HG03378 (cell line): ENCODE results near the gene PSMA4.
A peak's percentile ranks its signal among the peaks of the same experiment; 100 is the strongest.
"Not testable (repeated sequence)": the region's sequence is repeated elsewhere in the genome, so short reads cannot be mapped to it uniquely, and the experiment has no call there.

Source experiments
- ATAC-seq: cut with Tn5 transposase; IDR thresholded peaks from one replicate; pipeline ENCODE4 v1.9.1; 2021; ENCODE audit warnings: mild to moderate bottlenecking, moderate library complexity; ENCODE audit not compliant: unreplicated experiment

The PSMA4 gene

DNA sequence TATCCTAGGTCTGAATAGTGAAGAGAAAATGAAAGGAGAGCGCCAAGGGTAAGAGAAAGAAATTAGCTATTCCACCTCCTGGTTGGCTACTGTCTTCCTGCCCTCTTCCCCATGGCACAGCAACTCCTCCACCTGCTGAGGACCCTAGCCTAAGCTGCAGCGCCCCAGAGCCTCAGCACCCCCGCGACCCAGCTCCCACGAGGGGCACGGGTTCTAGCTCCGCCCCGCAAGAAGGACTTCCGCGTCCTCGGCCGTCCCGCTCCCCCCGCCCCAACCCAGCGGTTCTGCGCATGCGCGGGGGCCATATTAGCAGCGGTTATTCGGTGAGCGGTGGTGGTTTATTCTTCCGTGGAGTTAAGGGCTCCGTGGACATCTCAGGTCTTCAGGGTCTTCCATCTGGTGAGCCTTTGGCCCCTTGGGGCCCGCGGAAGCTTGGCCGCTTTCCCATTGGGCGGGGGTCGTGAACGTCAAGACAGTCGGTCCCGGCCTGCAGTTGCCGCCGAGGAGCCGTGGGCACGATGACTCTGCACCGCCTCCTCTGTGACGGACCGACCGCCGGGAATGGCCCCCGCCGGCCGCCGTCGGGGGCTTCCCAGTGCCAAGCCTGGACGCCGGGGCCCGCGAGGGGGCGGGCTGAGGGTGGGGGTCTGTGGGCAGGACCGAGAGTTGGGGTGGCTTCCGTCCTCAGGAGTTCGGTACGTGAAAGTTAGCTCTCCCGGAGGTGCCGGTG, at the start of gene PSMA4:
PSMA4 (plus strand) TSS at position 304 of the 730 bp plus-strand sequence. CDS start 1,484 bp downstream, outside the sequence.
- ATAC-seq, result peak; percentile 59

DNA sequence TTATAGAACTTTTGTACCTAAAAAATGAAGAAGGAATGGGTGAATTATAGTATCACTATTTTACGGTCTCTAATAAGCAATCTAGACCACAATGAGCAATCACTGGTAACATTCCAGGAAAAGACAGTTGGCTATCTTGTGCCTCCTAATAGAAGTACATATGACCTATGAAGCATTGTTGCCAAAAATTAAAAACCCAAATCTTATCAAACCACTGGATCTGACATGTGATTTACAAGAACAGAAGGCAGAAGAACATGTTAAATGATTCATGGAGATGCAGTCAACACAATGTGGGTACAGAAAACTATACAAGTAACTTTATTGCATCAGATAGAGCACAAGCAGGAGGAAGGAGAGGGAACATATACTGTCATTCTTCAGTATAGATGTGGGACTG, 47.4 kb upstream of the PSMA4 start:
- ATAC-seq, result no peak

DNA sequence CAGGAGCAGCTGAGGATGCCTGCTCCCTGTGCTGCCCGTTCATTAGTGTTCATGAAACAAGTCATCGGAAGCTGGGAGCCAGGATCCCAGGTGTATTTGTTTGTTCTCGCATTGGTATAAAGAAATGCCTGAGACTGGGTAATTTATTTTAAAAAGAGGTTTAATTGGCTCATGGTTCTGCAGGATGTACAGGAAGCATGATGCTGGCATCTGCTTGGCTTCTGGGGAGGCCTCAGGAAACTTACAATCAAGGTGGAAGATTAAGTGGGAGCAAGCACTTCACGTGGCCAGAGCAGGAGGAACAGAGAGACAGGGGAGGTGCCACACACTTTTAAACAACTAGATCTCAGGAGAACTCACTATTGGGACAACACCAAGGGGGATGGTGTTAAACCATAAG, 38.4 kb upstream of the PSMA4 start:
- no peak for ATAC-seq

DNA sequence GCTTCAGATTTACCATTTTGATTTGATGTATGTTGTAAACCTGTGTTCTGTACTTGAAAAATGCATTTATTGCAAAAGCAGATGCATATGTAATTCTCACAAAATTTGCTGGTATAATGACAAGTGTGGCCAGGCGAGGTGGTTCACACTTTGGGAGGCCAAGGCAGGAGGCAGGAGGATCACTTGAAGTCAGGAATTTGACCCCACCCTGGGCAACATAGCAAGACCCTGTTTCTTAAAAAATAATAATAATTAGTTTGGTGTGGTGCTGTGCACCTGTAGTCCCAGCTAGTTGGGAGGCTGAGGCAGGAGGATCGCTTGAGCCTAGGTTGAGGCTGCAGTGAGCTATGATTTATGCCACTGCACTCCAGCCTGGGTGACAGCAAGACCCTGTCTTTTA, 37.6 kb upstream of the PSMA4 start:
- no peak for ATAC-seq

DNA sequence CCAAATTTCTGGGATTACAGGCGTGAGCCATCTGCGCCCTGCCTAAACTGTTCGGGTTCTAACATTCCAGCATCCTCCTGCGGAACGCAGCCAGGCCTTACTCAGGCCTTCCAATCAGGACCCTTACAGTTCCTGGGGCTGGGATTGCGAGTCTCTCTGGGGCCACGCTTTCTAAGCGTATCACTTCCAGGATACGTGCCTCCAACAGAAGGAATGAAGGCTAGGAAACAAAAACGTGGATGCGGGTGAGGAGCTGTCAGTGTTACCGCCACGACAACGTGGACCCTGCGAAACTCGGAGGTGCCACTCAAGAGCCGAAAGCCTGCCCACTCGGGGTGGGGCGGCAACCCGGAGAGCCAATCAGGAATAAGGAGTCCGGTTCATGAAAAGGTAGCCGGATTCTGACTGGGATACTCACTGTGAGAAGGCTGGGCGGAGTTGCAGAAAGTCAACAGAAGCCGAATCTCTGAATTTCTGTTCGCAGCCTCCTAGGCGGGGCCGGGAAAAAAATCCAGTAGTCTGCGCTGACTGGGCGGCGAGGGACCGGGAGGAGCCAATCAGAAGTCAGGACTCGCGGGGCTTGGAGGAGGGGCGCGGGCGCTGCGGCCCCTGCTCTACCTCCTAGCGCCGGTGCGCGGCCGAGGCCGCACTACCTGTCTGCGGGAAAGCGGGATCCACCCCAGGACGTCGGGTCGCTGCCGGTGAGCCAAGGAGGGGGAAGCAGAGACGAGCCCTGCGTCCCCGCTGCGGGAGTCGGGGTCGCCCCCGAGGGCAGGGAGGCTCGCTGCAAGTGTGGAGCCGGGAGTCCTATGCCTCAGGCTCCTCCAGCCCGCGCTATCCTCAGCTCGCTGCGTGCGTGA, 33.0 kb upstream of the PSMA4 start, which contains the start of gene HYKK:
HYKK (plus strand) TSS at position 607 of the 860 bp plus-strand sequence. CDS start 5,512 bp downstream, outside the sequence.
- peak; percentile 72 for ATAC-seq

DNA sequence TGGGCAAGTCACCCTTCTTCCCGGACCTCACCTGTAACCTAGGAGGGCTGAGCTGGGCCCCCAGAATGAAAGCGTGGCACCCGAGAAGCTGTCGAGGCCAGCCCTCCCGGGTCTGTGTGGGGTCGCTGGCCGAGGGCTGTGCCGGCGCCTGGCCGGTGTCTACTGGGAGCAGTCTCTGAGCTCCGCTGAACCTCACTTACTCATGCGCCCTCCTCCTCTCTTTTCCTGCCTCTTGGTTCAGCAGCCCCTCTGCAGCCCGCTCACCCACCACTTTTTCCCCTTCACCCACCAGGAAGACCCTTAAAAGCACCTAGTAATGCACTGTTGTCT, 32.4 kb upstream of the PSMA4 start:
- no peak for ATAC-seq

DNA sequence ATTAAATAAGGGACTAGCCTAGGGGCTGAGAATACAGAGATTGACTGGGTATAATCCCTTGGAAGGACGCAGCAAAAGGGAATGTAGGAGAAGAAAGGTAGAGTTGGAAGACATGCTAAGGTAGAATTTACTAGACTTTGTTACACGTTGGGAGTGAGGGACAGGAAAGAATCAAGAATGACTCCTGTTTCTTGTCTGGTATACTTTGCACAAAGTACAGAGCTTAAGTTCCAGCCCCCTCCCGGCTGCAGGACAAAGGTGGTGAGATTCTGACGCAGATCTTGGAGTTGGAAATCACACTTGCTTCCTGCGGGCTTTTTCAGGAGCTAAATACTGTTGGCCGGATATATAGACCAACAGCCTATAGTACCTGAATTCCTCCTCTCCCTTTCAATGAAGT, 32.0 kb upstream of the PSMA4 start:
- ATAC-seq, result no peak

DNA sequence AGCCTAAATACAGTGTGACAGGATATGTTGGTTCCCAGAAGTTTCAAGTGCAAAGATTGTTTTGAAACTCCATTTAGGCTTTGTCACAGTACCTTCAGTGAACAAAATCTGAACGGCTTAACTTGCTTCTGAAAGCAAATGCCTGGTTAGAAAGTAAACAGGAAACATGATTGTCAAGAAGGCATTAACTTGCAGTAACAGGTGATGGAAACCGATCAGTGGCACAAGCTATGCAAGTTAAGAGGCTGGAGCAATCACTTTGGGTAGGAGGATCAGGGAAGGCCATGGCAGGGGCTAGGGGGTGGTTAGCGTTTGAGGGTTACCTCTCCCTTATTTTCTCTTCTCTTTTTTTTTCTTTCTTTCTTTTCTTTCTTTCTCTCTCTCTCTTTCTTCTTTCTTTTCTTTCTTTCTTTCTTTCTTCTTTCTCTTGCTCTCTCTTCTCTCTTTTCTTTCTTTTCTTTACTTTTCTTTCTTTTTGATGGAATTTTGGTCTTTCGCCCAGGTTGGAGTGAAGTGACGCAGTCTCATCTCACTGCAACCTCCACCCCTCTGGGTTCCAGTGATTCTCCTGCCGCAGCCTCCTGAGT, 30.4 kb upstream of the PSMA4 start:
- no peak for ATAC-seq

DNA sequence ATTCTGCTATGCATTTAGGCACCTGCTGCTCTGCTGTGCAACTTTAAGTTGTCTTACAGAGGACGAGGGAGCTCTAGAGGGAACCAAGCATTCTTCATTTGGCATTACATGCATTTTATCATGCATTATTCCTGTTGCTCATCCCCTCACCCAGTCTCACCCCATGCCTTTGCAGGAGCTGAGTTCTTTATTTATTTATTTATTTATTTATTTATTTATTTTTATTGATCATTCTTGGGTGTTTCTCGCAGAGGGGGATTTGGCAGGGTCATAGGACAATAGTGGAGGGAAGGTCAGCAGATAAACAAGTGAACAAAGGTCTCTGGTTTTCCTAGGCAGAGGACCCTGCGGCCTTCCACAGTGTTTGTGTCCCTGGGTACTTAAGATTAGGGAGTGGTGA, 20.2 kb upstream of the PSMA4 start:
- ATAC-seq, result not testable (repeated sequence)

DNA sequence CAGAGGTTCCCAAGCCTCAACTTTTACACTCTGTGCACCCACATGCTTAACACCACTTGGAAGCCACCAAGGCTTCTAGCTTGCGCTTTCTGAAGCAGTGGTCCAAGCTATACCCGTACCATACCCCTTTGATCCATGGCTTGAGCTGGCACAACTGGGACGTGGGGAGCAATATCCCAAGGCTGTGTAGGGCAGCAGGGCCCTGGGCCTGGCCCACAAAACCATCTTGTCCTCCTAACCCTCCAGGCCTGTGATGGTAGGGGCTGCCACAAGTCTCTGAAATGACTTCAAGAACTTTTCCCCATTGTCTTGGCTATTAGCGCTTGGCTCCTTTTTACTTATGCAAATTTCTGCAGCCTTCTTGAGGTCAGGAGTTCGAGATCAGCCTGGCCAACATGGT, 16.0 kb upstream of the PSMA4 start:
- ATAC-seq, result no peak

DNA sequence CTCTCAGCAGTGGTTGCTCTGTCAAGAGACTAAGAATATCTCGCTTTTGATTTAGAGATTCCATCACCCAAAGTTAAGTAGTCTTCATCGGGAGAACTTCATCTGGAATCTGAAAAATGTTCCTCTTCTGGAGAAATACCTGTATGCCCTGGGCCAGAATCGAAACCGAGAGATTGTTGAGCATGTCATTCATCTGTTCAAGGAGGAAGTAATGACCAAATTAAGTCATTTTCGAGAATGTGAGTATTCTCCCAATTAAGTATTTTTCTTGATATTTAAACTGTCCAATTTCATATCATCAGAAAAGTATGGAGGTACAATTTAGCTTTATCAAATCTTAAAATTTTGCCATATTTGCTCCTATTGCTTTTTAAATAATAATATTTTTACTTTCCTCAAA, 12.9 kb upstream of the PSMA4 start:
- no peak for ATAC-seq

DNA sequence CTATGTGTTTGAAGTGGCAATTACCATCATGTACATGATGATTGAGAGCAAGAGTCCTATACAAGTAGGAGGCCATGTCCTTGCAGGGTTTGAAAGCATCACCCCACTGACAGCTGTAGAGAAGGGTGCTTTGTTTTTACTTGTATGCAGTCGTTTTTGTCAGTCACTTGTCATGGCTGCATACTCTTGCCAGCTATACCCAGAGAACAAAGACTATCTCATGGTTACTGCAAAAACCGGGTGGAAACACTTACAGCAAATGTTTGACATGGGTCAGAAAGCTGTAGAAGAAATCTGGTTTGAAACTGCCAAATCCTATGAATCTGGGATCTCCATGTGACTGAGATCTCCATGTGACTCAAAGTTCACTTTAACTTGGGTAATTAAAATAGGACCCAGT, 6.9 kb upstream of the PSMA4 start:
- no peak for ATAC-seq

DNA sequence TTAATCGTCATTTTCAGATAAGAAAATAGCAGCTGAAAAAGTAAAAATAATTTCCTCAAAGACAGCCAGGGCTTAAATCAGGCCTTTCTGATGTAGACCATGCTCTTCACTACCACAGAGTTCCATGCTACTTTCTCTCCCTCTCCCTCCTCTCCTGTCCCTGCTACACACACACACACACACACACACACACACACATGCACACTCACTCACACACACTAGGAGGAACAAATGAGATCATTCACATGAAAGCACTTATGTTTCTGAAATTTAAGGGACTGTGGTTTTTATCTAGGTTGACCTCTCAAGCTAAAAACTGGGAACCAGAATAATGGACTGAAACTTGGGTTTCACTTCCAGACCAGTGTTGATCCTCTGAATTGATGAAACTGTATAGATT, 4.1 kb upstream of the PSMA4 start:
- ATAC-seq, result no peak

DNA sequence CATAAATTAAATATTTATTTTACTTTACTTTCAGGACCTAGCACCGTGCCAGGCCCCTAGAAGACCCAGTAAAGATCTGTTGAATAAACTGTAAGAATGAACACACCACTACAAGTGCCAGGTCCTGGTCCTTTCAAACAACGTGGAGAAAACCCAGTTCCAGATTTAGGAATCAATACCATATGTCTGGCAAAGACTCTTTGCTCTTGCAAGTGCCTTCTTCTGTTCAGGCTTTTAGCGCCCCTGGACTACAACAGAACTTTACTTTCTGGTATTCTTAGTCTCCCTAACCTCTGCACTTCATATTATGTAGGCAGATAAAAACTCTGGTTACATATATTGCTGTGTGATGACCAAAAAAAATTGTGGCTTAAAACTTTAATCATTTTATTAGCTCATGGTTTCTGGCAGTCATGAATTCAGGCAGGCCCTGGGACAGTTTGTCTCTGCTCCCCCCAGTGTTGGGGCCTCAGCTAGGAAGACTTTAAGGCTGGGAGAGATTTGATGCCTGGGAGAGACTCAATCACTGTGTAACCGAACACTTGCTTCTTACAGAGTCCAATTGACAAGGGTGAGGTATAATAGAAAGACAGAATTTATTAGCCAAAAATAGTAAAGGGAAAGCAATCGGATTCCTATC, 2.9 kb upstream of the PSMA4 start:
- no peak for ATAC-seq

DNA sequence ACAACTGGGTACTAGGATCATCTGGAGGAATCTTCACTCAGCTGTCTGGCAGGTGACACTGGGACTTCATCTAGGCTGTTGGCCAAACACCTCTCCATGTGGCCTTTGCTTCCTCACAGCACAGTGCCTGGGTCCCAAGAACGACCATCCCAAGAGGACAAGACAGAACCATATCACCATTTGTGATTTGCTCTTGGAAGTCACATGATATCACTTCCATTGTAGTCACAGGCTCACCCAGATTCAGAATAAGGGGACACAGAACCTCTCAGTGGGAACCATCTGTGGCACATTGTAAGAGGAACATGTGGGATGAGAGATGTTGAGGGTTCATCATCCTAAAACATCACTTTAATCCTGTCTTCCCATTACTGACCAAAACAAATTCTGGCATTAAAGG, 1.9 kb upstream of the PSMA4 start:
- ATAC-seq, result no peak

DNA sequence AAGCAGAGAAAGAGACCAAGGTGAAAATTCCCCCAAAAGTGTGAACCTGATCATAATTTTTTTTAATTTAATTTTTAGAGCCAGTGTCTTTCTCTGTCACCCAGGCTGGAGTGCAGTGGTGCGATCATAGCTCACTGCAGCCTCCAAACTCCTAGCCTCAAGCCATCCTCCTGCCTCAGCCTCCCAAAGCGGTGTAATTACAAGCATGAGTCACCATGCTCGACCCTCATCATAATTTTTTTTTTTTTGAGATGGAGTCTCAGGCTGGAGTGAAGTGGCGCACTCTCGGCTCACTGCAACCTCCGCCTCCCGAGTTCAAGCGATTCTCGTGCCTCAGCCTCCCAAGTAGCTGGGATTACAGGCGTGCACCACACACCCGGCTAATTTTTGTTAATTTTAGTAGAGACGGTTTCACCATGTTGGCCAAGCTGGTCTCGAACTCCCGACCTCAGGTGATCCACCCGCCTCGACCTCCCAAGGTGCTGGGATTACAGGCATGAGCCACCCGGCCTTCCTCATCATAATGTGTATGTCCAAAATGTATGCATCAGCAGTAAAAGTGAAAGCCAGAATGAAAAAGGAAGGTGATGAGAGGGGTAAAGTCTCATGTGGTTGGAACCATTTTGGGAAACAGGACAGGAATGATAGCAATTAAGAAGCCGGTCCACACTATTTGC, 642 bp upstream of the PSMA4 start:
- ATAC-seq, result not testable (repeated sequence)

DNA sequence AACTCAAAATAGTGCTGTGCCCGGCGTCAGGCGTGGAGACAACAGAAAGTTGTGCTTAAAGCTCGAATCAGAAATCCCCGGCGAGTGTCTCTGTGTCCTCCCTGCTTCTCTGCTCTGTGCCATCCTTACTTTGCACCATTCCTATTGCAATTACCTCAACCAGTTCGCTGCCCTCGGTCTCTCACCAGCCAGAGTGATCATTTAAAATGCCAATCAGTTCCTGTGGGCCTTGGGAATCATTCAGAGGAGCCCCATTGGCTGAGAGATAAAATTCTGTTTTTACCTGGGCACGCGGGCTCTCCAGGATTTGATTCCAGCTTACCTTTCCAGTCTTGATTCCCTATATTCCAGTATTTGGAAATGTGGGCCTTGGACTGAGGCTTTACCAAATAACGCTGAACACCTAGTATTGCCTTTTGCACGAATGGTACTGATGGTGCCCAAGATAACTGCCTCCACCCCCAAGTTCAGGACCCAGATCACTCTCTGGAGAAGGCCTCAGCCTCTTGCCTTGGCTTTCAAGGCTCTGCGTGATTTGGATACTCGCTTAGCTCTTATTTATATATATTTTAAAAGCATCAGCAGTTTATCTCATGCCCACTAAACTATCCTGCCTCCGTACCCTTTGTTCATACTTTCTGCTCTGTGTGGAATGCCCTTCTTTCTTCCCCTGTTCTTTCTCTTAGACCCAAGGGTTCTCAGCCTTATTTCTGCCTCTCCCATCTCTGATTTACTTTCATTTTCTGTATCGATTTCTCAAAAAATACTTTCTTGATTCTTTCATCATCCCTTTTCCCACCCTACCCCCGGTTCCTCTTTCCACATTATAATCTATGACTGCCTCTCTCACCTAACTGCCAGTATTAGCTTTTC, 863 bp downstream of the PSMA4 start:
- ATAC-seq, result no peak

DNA sequence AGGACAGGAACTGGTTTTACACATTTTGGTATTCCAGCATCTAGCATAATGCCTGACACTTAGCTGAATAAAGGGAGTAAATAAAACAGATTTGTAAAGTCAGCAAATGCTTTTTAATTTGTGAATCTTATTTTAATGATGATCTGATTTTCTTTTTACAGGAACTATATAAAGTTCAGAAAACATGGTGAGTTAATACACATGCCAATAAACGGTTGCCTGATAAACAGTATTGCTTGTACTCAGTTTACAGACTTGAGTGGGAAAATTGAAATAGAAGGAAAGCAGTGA, 1.4 kb downstream of the PSMA4 start:
- ATAC-seq, result no peak

DNA sequence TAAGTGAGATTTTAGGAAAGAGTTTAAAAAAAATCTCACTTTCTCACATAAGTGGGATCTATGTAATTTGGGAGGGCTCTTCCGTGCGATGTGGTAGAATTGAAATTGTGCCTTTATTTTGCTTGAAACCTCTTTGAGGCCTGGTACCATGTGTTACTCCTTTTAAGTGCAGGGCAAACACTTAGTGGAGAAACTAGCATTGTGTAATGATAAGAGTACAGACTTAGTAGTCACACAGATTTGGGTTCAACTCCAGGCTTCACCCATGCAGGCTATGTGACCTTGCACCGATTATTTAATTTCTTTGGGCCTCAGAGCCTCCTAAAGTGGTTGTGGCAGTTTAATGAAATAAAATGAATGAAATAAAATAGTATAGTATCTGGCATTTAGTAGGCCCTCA, 2.4 kb downstream of the PSMA4 start:
- ATAC-seq, result no peak

DNA sequence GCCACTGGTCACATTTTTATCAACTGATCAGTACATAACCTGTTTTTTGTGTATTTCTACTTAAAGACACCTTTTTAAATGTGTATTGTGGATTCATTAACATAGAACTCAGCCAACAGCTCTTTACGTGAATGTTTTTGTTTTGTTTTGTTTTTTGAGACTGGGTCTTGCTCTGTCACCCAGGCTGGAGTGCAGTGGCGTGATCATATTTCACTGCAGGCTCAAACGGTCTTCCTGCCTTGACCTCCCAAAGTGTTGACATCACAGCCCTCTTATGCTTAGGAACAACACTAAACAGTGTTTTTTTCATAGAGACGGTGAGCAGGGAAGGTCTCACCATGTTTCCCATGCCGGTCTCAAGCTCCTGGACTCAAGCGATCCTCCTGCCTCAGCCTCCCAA, 9.9 kb downstream of the PSMA4 start:
- ATAC-seq, result no peak
